Activated T-helper 17 cell treated with anti-CD3 and anti-CD28 coated beads, Interleukin-2, amount 50 U/mL, for 72 hours (primary cell): ENCODE results near the gene TPM1. TPM values are rescaled to one million over a fixed set of nuclear protein-coding genes. Genes with fewer than 3 reads are reported as not detected.

Experiments
- ATAC-seq: fragments of 150-1000 bp; cut with Tn5 transposase; replicated peaks from 2 replicates; pipeline ENCODE4 v1.10.0; 2021; ENCODE audit warnings: mild to moderate bottlenecking, moderate library complexity
- H3K27ac Mint-ChIP-seq: one replicate; pipeline ENCODE4 v1.8.0; 2022; ENCODE audit warnings: mixed read lengths
- H3K27me3 Mint-ChIP-seq: one replicate; pipeline ENCODE4 v1.8.0; 2022; ENCODE audit warnings: mixed read lengths
- H3K36me3 Mint-ChIP-seq: one replicate; pipeline ENCODE4 v1.8.0; 2022; ENCODE audit warnings: low read depth, mild to moderate bottlenecking, mixed read lengths
- H3K4me1 Mint-ChIP-seq: one replicate; pipeline ENCODE4 v1.8.0; 2022; ENCODE audit warnings: mixed read lengths
- H3K4me3 Mint-ChIP-seq: one replicate; pipeline ENCODE4 v1.8.0; 2022; ENCODE audit warnings: mild to moderate bottlenecking, mixed read lengths
- H3K9me3 Mint-ChIP-seq: one replicate; pipeline ENCODE4 v1.8.0; 2022; ENCODE audit warnings: mixed read lengths
- total RNA-seq, 2 donors: library from RNA; stranded (reverse); gene quantifications; one replicate each; pipeline ENCODE4 v1.2.3, GENCODE V29; 2022

TPM1 gene
- total RNA-seq, 2 donors from 2014 or later: 3.0 to 9.7 TPM

GRCh38 chr15:63112871-63113270 is 70.3 kb downstream of the TPM1 start:
- Mint-ChIP-seq H3K4me3 (no peak overlapping the region), H3K9me3 (no peaks in the 10 kb centered on the region), H3K27ac (no peak overlapping the region), H3K27me3 (no peaks in the 10 kb centered on the region), H3K36me3 (no peaks in the 10 kb centered on the region), H3K4me1 (no peaks in the 10 kb centered on the region)
- no peak for ATAC-seq

- Mint-ChIP-seq H3K36me3 (no peaks in the 10 kb centered on the region), H3K27ac (no peak overlapping the region), H3K27me3 (no peaks in the 10 kb centered on the region), H3K4me3 (no peak overlapping the region), H3K9me3 (no peaks in the 10 kb centered on the region), H3K4me1 (no peaks in the 10 kb centered on the region)
- ATAC-seq: no peak
Measured at GRCh38 chr15:63114465-63114864, 71.9 kb downstream of the TPM1 start.

Other genes starting within 250 kb of the TPM1 start
- 10 to 100 TPM; 20.3 to 26.0 TPM for gene LACTB, start 79.1 kb downstream of the TPM1 start, total RNA-seq
- gene RPS27L, start 114.7 kb downstream of the TPM1 start, total RNA-seq: 100 to 1,000 TPM; 187 to 240 TPM
- gene RAB8B, start 146.9 kb downstream of the TPM1 start, total RNA-seq: 100 to 1,000 TPM in 1 of 2 donors, 10 to 100 TPM in 1; 68.1 to 185 TPM
- 1 to 10 TPM; 7.8 to 8.7 TPM for gene APH1B, start 234.9 kb downstream of the TPM1 start, total RNA-seq